Activated T-cell treated with anti-CD3 and anti-CD28 coated beads, Interleukin-2, amount 50 U/mL, for 4 hours (primary cell): Measurements from ENCODE around the gene MBD2. TPM values are rescaled to one million over a fixed set of nuclear protein-coding genes. Genes with fewer than 3 reads are reported as not detected.
"Not testable (repeated sequence)": the region's sequence is repeated elsewhere in the genome, so short reads cannot be mapped to it uniquely, and the experiment has no call there.

Experiments used
- ATAC-seq, 2 donors: fragments of 200-7000 bp; cut with Tn5 transposase; one replicate each; pipeline ENCODE4 v1.10.0; 2021
- DNase-seq: peaks from one replicate; pipeline ENCODE4 v3.0.0-alpha.2; 2020
- H3K27me3 Mint-ChIP-seq: one replicate; pipeline ENCODE4 v1.8.0; 2021; ENCODE audit warnings: low read depth, mixed read lengths
- H3K36me3 Mint-ChIP-seq: one replicate; pipeline ENCODE4 v1.8.0; 2022; ENCODE audit warnings: mixed read lengths; ENCODE audit not compliant: insufficient read depth
- H3K4me1 Mint-ChIP-seq: one replicate; pipeline ENCODE4 v1.8.0; 2021; ENCODE audit warnings: low read depth, mixed read lengths
- H3K4me3 Mint-ChIP-seq: one replicate; pipeline ENCODE4 v1.8.0; 2021; ENCODE audit warnings: mild to moderate bottlenecking, moderate library complexity, mixed read lengths
- H3K9me3 Mint-ChIP-seq: one replicate; pipeline ENCODE4 v1.8.0; 2021; ENCODE audit warnings: mixed read lengths
- total RNA-seq, 3 donors: library from RNA; stranded (reverse); gene quantifications; one replicate each; pipeline ENCODE4 v1.2.1, GENCODE V29; 2021

The MBD2 gene
- total RNA-seq, 3 donors from 2014 or later: 119 to 172 (median 135) TPM

DNA sequence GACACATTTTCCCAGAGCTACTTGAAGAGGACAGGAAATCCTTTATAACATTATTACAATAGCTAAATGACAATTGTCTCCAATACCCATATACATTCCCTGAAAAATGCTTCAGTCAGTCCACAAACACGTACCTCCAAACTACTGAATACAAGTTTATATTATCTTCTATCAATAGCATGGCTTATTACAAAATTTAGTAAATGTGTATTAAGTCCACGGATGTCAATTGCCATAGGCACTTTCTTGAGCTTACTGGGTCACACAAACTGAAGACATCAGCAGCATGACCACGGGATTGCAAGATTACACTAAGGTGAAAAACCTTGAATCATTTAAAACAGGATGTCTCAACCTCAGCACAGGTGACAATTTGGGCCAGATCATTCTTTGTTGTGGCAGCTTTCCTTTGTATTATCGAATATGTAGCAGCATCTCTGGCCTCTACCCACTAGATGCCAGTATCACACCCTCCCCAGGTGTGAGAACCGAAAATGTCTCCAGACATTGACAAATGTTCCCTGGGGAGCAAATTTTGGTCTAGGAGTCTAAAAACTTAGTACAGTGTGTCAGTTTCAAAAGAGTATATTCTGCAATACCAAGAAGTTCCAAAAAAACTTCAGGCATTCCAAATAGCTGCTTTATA lies 1.4 kb downstream of the MBD2 start:
- H3K9me3 Mint-ChIP-seq: no peaks in the 10 kb centered on the region
- H3K36me3 Mint-ChIP-seq: peaks cover 13% of the 10 kb centered on the region
- no peaks in the 10 kb centered on the region for H3K27me3 Mint-ChIP-seq
- DNase-seq (peak; percentile 22), ATAC-seq (peak; percentile 44 to 47)
- H3K4me3 Mint-ChIP-seq: peak overlapping the region; percentile 99
- H3K4me1 Mint-ChIP-seq: peaks cover 51% of the 10 kb centered on the region

DNA sequence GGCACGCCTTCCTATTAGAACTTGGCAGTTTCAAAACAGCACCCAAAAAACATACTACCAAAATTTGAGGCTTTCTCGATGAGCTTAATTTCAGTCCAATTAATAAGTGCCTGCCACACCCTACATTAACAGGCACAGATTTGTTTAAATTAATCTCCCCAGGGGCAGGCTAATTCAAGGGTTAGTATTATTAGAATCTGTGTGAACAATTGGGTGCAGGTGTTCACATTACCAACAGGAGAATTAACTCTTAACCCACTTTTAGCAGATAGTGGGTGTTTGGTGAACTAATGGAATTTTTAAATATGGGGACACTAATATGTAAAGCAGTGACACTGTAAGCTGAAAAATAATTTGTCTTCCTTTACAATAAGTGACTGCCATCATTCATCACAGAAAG lies 4.1 kb downstream of the MBD2 start:
- Mint-ChIP-seq H3K9me3 (no peaks in the 10 kb centered on the region), H3K27me3 (no peaks in the 10 kb centered on the region), H3K4me3 (no peak overlapping the region), H3K4me1 (peaks cover 67% of the 10 kb centered on the region), H3K36me3 (peaks cover 13% of the 10 kb centered on the region)
- DNase-seq: no peak
- ATAC-seq: no peak

DNA sequence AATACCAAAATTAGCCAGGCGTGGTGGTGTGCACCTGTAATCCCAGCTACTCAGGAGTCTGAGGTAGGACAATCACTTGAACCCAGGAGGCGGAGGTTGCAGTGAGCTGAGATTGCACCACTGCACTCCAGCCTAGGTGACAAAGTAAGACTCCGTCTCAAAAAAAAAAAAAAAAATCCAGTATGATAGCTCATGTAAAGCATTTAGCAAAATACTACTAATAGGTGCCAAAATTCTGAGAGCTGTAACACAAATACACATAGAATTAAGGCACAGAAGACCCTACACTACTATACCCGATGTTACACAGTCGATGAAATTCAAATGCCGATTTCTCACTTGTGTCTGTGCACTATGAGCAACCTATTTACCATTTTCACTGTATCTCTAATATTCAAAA lies 5.7 kb downstream of the MBD2 start:
- not testable (repeated sequence) for ATAC-seq, H3K9me3 Mint-ChIP-seq, H3K4me3 Mint-ChIP-seq, DNase-seq, H3K27me3 Mint-ChIP-seq
- Mint-ChIP-seq H3K4me1 (peaks cover 68% of the 10 kb centered on the region), H3K36me3 (peaks cover 13% of the 10 kb centered on the region)

DNA sequence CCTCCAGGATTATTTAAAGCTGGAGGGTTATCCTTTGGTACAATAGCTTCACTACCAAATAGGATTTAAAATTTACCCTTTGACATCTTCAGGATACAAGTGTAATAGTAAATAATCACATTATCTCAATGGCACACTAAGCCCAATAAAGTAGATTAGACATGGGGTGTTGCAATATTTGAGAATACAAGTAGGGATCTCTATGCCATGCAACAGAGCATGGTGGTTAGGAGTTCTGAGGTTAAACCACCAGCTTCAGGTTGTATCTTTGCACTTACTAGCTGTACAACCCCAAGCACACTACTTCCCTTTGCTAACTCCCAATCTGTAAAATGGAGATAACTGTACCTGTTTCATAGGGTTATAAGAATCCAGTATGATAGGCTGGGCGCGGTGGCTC lies 6.2 kb downstream of the MBD2 start:
- Mint-ChIP-seq H3K36me3 (peaks cover 16% of the 10 kb centered on the region), H3K4me3 (no peak overlapping the region), H3K27me3 (no peaks in the 10 kb centered on the region), H3K4me1 (peaks cover 71% of the 10 kb centered on the region), H3K9me3 (no peaks in the 10 kb centered on the region)
- ATAC-seq (no peak), DNase-seq (no peak)

DNA sequence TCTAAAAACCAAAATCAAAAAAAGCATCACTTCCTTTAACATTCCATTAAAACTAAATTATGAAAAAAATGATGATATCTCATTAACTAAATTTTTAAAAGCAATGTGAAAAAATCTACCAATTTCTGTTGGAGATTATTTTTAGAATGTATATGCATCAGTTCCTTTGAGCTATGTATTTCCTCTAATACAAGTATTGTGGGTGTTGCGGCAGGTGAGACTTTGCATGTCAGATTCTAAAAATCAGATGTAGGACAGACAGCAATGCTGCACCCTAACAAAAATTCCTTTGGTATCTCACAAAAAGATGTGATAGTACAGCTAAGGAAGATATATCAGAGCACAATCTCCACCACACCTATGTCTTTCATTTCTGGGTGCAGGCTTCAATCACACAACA lies 6.8 kb downstream of the MBD2 start:
- no peaks in the 10 kb centered on the region for H3K9me3 Mint-ChIP-seq
- H3K36me3 Mint-ChIP-seq: peaks cover 16% of the 10 kb centered on the region
- no peaks in the 10 kb centered on the region for H3K27me3 Mint-ChIP-seq
- no peak for DNase-seq
- ATAC-seq: no peak
- no peak overlapping the region for H3K4me3 Mint-ChIP-seq
- H3K4me1 Mint-ChIP-seq: peaks cover 66% of the 10 kb centered on the region

DNA sequence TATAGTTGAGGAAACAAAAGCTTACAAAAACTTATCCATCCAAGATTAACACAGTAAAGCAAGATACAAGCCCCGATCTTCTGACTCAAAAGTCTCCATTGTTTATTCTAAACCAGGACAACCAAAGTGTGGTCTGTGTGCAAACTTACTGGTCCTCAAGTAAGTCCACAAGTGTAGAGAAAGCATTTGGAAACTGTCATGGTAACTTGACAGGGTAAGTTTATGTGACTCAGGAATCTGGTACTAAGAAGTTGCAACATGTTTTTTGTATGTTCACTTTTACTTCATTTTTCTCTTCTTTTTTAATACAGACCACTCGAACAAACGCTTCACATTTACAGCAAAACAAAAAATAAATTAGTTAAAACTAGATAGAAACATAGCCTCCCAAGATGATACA lies 9.4 kb downstream of the MBD2 start:
- no peaks in the 10 kb centered on the region for H3K27me3 Mint-ChIP-seq
- no peak for ATAC-seq
- no peaks in the 10 kb centered on the region for H3K9me3 Mint-ChIP-seq
- no peak overlapping the region for H3K4me3 Mint-ChIP-seq
- DNase-seq: no peak
- peaks cover 13% of the 10 kb centered on the region for H3K36me3 Mint-ChIP-seq
- peaks cover 66% of the 10 kb centered on the region for H3K4me1 Mint-ChIP-seq

DNA sequence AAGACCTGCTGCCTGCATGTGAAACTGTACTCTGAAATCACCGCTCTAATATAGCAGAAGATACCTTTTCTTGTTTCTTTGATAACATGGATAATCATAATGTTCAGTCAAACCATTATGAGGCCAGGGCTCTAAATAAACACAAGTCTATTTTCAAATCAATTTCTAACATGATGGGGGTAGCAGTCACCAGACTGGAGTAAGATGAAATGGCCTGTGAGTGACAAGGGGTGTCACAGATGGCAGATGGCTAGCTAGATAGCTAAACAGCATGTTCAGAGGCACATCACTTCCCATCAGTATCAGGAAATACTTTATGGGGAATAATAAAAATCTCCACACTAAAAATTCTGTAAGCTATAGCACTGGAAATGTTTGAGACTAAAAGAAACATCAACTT lies 14.0 kb downstream of the MBD2 start:
- Mint-ChIP-seq H3K4me1 (peaks cover 68% of the 10 kb centered on the region), H3K9me3 (no peaks in the 10 kb centered on the region), H3K27me3 (no peaks in the 10 kb centered on the region), H3K4me3 (no peak overlapping the region), H3K36me3 (peaks cover 9% of the 10 kb centered on the region)
- DNase-seq (no peak), ATAC-seq (peak; percentile 6 to 10)

DNA sequence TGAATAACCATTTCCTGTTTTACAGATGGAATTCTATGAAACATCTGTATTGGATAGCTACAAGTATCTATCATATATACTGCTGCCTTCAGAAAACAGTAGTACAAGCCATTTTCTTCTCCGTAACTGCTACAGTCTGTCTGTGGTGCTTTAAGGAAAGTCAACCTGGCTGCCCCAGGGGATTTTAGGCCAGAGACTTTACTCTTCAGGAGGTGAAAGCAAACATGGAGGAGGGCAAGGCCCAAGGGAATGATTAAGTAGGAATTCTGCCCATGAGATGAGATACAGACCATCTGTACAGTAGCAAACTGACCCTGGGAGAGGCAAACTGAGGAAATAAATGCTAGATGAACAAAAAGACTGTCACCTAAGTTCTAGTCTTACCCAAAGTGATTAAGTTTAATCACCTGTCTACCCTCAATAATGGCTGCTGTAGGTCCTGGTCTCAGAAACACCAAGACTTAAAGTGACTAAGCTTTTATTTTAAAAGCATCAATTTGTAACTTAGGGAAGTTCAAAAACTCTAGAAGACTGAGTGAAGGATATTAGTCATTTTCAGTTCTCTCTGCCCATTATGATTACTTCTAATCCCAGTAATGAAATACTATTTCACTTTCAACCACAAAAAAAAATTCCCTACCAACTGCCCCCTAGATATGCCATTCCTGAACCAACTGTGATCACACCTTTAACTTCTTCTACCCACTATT lies 14.8 kb downstream of the MBD2 start:
- H3K27me3 Mint-ChIP-seq: no peaks in the 10 kb centered on the region
- H3K4me3 Mint-ChIP-seq: peak overlapping the region; percentile 59
- peak; percentile 89 to 93 for ATAC-seq
- peaks cover 64% of the 10 kb centered on the region for H3K4me1 Mint-ChIP-seq
- DNase-seq: no peak
- peaks cover 9% of the 10 kb centered on the region for H3K36me3 Mint-ChIP-seq
- H3K9me3 Mint-ChIP-seq: no peaks in the 10 kb centered on the region

DNA sequence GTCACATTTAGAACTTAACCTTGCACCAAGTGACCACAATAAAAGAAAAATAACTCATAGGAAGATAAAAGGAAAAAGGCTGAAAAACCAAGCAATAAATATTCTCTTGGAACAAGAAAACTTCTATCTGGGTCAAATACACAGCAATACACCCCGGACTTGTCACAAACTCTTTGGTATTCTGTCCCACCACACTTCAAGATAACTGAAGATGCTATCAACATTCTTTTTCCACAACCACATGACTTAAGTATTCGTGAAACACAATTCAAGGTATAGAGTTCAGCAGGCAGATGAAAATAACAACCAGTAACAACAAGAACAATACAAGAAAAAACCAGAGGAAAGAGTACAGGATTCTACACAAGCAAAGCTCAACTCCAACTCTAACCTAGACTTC lies 18.0 kb downstream of the MBD2 start:
- Mint-ChIP-seq H3K36me3 (peaks cover 16% of the 10 kb centered on the region), H3K4me3 (no peak overlapping the region), H3K27me3 (no peaks in the 10 kb centered on the region), H3K9me3 (no peaks in the 10 kb centered on the region), H3K4me1 (peaks cover 52% of the 10 kb centered on the region)
- no peak for ATAC-seq
- no peak for DNase-seq

DNA sequence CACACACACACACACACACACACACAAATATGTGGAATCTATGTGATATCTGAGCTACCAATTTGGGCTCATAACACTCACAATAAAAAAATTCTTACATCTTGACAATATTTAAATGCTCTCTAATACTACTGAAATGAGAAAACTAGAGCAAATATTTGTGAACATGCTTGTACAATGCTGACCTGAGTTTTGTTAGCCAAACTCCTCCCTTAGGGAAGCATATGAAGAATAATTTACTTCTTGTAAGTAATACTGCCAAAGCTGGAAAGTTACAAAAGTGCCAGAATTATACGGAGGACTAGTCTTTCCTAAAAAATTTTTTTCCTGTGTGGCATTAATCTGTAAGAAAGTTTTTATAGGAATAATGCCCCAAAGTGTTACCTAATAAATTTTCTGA lies 18.5 kb downstream of the MBD2 start:
- H3K27me3 Mint-ChIP-seq: no peaks in the 10 kb centered on the region
- peaks cover 19% of the 10 kb centered on the region for H3K36me3 Mint-ChIP-seq
- H3K4me3 Mint-ChIP-seq: no peak overlapping the region
- DNase-seq (no peak), ATAC-seq (no peak)
- peaks cover 47% of the 10 kb centered on the region for H3K4me1 Mint-ChIP-seq
- no peaks in the 10 kb centered on the region for H3K9me3 Mint-ChIP-seq

DNA sequence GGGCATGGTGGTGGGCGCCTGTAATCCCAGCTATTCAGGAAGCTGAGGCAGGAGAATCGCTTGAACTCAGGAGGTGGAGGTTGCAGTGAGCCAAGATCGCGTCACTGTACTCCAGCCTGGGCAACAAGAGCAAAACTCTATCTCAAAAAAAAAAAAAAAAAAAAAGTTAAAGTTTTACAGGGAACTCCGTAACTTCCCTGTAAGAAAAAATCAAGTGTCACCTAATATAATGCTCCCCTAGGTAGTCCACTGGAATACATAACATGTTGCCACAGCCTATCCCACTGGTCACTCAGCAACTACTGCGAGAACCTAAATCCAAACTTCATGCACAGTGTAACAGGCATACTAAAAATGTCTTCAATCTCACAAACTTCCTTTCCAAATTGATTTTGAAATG lies 19.0 kb downstream of the MBD2 start:
- not testable (repeated sequence) for H3K9me3 Mint-ChIP-seq, H3K27me3 Mint-ChIP-seq, DNase-seq, H3K4me3 Mint-ChIP-seq, ATAC-seq
- Mint-ChIP-seq H3K36me3 (peaks cover 19% of the 10 kb centered on the region), H3K4me1 (peaks cover 45% of the 10 kb centered on the region)

DNA sequence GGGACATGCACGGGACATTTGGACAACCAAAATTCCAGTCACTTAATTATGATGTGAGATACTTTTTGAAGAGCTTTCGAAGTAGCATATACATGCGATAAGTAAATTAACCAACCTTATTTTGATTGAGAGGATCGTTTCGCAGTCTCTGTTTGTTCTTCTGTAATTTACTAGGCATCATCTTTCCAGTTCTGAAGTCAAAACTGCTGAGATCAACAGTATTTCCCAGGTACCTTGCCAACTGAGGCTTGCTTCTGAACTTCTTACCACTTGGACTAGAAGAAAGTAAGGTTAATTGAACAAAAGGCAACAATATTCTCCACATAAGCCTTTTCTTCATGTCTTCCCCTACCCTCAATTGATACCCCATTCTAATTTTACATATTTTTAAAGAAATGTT lies 19.6 kb downstream of the MBD2 start:
- DNase-seq (no peak), ATAC-seq (no peak)
- no peaks in the 10 kb centered on the region for H3K27me3 Mint-ChIP-seq
- H3K36me3 Mint-ChIP-seq: peaks cover 22% of the 10 kb centered on the region
- no peak overlapping the region for H3K4me3 Mint-ChIP-seq
- H3K4me1 Mint-ChIP-seq: peaks cover 41% of the 10 kb centered on the region
- no peaks in the 10 kb centered on the region for H3K9me3 Mint-ChIP-seq

DNA sequence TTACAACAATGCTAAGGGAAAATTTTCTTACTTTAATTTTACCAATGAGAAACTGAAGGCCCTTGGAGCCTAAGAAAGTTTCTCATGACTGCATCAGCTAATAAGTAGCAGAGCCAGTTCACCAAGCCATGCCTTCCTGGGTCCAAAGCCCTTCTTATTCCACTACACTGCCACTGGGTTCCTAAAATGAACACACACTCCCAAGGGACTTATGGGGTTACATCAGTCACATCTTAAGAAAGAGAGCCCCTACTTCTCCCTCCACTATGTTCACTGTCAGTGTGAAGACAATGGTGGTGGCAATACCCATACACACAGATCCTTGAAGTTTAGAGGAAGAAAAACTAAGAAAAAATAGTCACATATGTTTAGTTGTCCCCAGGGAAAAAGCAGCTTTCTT lies 20.6 kb downstream of the MBD2 start:
- ATAC-seq (no peak), DNase-seq (no peak)
- Mint-ChIP-seq H3K36me3 (peaks cover 30% of the 10 kb centered on the region), H3K27me3 (no peaks in the 10 kb centered on the region), H3K4me3 (no peak overlapping the region), H3K9me3 (no peaks in the 10 kb centered on the region), H3K4me1 (peaks cover 37% of the 10 kb centered on the region)

DNA sequence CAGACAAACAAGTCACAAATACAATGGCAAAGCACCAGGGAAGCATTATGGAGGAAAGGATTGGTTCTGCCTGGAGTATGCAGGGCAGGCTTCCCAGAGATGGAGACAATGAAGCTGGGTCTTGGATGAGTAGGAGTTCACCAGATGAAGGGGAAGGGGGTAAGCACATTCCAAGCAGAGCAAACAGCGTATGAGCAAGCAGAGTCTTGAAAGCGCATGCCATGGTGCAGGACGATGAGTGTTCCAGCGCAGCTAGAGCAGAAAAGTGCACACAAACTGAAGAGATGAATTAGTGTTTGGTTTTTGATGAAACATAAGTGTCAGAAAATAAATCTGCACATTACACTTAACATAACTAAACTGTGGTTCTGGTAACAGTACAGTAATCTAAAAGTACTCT lies 21.6 kb downstream of the MBD2 start:
- H3K9me3 Mint-ChIP-seq: no peaks in the 10 kb centered on the region
- peaks cover 28% of the 10 kb centered on the region for H3K4me1 Mint-ChIP-seq
- no peak for DNase-seq
- ATAC-seq: no peak
- H3K4me3 Mint-ChIP-seq: no peak overlapping the region
- H3K27me3 Mint-ChIP-seq: no peaks in the 10 kb centered on the region
- H3K36me3 Mint-ChIP-seq: peaks cover 33% of the 10 kb centered on the region

DNA sequence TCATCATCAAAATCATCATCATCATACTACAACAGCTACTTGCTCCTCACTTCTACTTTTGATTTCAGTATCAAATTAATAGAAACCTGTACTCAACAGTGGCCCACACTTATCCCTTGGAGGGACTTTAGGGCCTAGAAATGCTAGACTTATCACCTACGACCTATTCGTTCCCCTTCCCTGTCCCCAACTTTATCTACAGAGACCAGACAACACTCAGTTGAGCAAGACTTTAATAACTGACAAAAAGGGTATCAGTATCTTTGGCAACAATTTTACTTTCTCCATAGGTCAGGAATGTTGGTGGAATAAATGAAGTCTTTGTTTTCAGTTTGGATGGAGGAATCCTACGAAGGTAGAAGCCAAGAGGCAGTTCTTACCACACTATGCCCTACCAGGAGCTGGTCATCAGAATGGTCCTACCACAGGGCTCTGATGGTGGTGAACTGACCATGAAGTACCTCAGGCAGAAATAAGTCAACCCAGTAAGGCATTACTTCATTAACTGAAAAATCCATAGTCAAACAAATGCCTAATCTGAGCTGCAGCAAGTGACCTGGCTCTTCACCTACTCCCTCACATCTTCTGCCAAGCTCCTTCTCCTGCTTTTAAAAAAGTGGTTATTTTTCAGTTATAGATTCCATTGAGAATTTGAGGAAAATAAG lies 26.6 kb downstream of the MBD2 start:
- peaks cover 10% of the 10 kb centered on the region for H3K4me1 Mint-ChIP-seq
- ATAC-seq: no peak
- no peak for DNase-seq
- no peaks in the 10 kb centered on the region for H3K9me3 Mint-ChIP-seq
- no peak overlapping the region for H3K4me3 Mint-ChIP-seq
- H3K36me3 Mint-ChIP-seq: peaks cover 35% of the 10 kb centered on the region
- no peaks in the 10 kb centered on the region for H3K27me3 Mint-ChIP-seq
